ENCODE results near the gene EPHA4.
A peak's percentile ranks its signal among the peaks of the same experiment; 100 is the strongest.

EPHA4 gene

DNA sequence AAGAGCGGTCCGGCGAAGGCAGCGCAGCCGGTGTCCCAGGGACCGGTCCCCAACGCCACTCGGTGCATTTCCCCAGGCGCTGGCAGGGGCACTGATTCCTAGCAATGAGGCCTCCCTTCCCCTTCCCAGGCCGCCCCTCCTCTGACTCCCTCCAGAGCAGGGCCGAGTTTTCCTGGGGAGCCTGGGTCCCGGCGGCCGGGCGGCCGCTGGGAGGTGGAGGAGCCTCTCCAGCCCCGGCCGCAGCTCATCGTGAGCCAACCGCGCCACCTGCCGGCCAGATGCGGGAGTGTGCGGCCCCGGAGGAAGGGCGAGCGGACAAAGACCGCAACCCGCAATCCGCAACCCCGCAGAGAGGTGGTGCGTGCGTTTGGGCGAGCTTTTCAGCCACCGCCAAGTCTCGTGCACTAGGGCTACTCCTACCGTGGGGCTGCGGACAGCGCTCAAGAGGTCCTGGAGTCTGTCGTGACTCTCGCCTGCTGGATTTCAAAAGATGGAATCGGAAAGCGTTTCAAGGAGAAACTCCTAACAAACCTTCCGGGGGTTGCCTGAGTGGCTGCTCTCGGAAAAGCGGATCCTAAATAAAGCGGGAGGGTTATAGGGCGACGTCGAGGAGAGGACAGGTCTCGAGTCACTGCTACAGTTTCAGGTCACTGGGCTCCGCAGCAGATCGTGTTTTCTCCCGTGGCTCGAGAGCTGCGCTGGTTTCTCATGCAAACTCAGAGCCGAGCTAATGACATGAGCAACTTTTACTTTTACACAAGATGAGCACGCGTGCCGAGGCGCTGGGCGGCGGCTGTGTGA, 1.5 kb upstream of the EPHA4 start:
- TF ChIP-seq, protein P1, sequence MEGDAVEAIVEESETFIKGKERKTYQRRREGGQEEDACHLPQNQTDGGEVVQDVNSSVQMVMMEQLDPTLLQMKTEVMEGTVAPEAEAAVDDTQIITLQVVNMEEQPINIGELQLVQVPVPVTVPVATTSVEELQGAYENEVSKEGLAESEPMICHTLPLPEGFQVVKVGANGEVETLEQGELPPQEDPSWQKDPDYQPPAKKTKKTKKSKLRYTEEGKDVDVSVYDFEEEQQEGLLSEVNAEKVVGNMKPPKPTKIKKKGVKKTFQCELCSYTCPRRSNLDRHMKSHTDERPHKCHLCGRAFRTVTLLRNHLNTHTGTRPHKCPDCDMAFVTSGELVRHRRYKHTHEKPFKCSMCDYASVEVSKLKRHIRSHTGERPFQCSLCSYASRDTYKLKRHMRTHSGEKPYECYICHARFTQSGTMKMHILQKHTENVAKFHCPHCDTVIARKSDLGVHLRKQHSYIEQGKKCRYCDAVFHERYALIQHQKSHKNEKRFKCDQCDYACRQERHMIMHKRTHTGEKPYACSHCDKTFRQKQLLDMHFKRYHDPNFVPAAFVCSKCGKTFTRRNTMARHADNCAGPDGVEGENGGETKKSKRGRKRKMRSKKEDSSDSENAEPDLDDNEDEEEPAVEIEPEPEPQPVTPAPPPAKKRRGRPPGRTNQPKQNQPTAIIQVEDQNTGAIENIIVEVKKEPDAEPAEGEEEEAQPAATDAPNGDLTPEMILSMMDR (IDR thresholded peaks at IDR 0.05; ENCODE audit: low read depth, low read length, missing control alignments): peak; percentile 85
- DNase-seq (ENCODE audit: low read depth): no peak
- peak overlapping the region; percentile 36 for H3K4me3 ChIP-seq (ENCODE audit: low read depth, low read length)

DNA sequence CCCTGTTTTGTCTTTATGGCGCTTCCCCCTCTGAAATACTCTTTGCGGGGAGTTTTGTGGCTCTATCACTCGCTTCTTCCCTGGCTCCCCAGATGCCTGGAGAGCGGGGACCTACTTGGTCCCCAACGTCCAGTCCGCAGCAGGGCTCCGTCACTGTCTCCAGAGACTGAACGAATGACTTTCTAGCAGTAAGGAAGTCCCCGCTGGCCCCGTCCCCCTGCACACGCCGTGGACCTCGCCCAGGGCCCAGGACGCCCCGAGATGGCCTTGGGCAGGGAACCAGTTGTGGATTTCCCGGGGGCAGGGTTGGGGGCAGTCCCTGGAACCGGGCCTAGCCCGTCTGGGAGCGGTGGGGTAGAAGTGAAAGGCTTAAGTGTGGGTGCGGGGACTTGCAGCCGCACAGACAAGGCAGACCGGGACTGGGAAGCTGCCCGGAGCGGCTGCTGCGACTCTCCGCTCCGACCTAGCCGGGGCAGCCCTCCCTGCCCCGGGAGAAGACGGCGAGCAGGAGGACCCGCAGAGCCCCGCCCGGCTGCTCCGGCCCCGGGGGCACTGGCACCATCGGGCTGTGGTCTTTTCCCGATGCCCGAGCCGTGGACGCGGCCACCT, 821 bp upstream of the EPHA4 start:
- DNase-seq (ENCODE audit: low read depth): no peak
- H3K4me3 ChIP-seq (ENCODE audit: low read depth, low read length): peak overlapping the region; percentile 36
- TF ChIP-seq, protein P1 (IDR thresholded peaks at IDR 0.05; ENCODE audit: low read depth, low read length, missing control alignments): no peak

DNA sequence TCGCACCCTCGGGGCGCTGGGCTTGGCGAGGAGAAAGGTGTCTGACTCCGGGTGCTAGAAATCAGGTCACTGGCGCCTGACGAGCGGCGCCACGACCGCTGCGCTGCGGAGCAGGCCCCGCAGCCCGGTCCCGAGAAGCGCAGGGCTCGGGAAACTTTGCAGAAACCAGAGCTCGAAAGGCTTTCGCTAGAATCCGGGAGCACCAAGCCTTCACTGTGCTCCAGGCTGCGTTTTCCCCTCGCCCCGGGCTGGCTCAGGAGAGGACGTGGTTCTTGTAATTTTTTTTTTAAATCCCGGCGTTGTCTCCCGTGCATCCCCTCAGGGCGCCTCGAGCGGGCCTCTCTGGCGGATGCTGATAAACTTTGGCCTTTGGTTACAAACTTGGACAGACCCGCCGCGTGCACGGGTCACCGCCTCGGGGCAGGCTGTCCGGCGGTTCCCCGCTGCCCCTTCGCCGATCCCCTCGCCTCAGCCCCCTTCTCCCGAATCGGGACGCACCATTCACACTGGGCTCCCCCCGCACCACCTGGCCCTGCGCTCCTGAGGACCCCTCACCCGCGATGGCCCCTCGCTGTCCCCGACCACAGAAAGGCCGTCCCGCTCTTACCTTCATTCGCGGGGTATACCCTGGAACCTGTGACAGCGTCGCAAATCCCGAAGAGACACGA, 419 bp downstream of the EPHA4 start:
- no peak for DNase-seq (ENCODE audit: low read depth)
- H3K4me3 ChIP-seq (ENCODE audit: low read depth, low read length): peak overlapping the region; percentile 64
- TF ChIP-seq, protein P1 (IDR thresholded peaks at IDR 0.05; ENCODE audit: low read depth, low read length, missing control alignments): no peak

DNA sequence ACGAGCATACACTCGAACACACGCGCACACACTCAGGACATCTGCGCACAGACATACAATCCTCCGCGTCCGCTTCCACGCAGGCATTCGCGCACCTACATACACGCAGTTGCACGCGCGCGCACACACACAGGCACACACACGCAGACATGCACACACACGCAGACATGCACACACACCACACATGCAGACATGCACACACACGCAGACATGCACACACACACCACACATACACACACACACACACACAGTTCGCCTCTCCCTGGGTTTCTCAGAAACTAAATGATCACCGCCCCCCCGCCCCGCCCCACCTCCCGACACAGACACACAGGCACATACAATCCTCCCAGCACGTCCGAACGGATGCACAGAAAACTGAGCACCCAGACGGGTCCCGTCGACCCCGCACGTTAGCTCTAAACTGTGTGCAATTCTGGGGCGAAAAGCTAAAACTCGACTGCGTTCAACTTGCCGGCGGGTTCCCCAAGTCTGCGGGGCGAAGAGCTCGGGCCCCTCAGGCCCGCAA, 1.0 kb downstream of the EPHA4 start:
- DNase-seq (ENCODE audit: low read depth): no peak
- TF ChIP-seq, protein P1 (IDR thresholded peaks at IDR 0.05; ENCODE audit: low read depth, low read length, missing control alignments): no peak
- H3K4me3 ChIP-seq (ENCODE audit: low read depth, low read length): peak overlapping the region; percentile 64

DNA sequence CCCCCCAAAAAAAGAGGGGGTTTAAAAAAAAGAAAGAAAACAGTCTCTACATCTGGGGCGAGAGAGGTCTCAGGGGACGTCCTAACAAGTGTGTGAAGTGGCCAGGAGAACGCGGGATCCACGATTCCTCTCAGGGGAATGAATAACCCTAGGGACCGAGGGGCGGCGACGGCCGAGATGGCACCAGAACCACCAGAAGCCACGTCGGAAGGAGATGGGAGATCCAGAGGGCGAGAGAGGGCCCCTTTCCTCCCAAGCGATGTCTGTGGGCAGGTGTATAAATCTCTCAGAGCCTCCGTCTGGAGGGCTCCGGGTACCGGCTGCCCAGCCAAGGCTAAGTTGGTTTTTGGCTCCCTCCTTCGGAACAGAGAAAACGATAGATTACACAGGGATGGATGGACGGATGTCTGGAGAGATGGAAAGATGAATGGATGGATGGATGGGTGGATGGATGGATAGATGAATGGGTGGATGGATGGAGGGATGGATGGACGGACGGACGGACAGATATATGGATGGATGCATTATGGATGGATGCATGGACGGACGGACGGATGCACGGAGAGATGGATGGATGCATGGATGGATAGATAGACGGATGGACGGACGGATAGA, 1.7 kb downstream of the EPHA4 start:
- H3K4me3 ChIP-seq (ENCODE audit: low read depth, low read length): no peak overlapping the region
- TF ChIP-seq, protein P1 (IDR thresholded peaks at IDR 0.05; ENCODE audit: low read depth, low read length, missing control alignments): no peak
- DNase-seq (ENCODE audit: low read depth): no peak

DNA sequence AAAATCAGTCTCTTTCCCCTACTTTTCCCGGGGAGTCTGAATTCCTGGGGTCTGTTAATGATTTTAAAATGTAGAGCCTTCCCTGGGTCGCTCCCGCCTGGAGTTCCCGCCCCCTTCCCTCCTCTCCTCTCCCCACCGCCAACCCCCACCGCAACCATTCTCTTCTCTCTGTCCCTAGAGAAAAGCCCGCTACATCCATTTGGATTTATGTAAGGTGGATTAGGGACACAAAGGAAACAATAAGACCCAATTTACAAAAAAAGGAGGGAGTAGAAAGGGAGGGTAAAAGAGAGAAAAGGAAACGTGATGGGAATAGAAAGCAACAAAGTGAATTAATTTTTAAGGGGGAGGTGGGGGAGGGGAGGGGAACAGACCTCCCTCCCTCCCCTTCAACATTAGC, 2.2 kb downstream of the EPHA4 start:
- no peak for DNase-seq (ENCODE audit: low read depth)
- TF ChIP-seq, protein P1 (IDR thresholded peaks at IDR 0.05; ENCODE audit: low read depth, low read length, missing control alignments): no peak
- no peak overlapping the region for H3K4me3 ChIP-seq (ENCODE audit: low read depth, low read length)

Measured in GM12864 (cell line).